ENCODE measurements around the gene KRTAP5-9. TPM values are rescaled to one million over a fixed set of nuclear protein-coding genes. Genes with fewer than 3 reads are reported as not detected.
"Not testable (repeated sequence)": the region's sequence is repeated elsewhere in the genome, so short reads cannot be mapped to it uniquely, and the experiment has no call there.

KRTAP5-9 gene
- total and polyA plus RNA-seq, 2 donors = 0.54 TPM; not detected in 1

- not testable (repeated sequence) for DNase-seq (ENCODE audit: extremely low spot score); H3K4me3 ChIP-seq (ENCODE audit: low read depth, low read length); H3K4me1 ChIP-seq (ENCODE audit: insufficient read depth); H3K27ac ChIP-seq (ENCODE audit: low read depth); H3K36me3 ChIP-seq (ENCODE audit: insufficient read depth)
- 93% methylated on average over 11 of the region's 11 CpGs for WGBS
Observed at GRCh38 chr11:71539971-71540370, 8.2 kb upstream of the KRTAP5-9 start.

DNA sequence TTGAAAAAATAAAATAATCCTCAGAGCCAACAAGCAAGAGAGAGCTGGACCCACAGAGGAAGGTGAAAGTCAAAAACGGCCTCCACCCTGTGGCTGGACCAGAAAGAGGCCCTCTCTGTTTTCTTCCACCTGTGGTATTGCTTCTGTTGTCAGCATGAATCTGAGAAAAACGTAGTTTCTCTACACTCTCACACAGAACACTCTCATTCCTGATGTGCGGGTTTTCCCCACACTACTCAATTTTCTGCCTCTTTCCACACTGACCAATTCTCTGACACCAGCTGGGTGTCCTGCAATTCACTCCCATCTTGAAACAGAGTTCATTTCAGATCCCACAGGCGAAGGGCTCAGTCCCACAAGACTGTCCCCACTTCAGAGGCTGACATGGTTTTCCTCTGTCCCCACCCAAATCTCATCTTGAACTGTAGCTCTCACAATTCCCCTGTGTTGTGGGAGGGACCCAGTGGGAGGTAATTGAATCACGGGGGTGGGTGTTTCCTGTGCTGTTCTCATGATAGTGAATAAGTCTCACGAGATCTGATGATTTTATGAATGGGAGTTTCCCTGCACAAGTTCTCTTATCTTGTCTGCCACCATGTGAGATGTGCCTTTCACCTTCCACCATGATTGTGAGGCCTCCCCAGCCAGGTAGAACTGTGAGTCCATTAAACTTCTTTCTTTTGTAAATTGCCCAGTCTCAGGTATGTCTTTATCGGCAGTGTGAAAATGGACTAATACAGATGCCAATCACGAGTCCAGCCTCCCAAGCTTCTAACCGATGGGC lies 7.5 kb upstream of the KRTAP5-9 start:
- DNase-seq (ENCODE audit: extremely low spot score); H3K4me3 ChIP-seq (ENCODE audit: low read depth, low read length); H3K27ac ChIP-seq (ENCODE audit: low read depth); H3K36me3 ChIP-seq (ENCODE audit: insufficient read depth); H3K4me1 ChIP-seq (ENCODE audit: insufficient read depth): not testable (repeated sequence)
- 86% methylated on average over 9 of the region's 9 CpGs for WGBS

GRCh38 chr11:71542382-71542781 lies 5.8 kb upstream of the KRTAP5-9 start:
- H3K27ac ChIP-seq (ENCODE audit: low read depth) = no peak overlapping the region
- 90% methylated on average over 7 of the region's 7 CpGs for WGBS
- H3K36me3 ChIP-seq (ENCODE audit: insufficient read depth) = no peaks in the 10 kb centered on the region
- H3K4me3 ChIP-seq (ENCODE audit: low read depth, low read length) = no peak overlapping the region
- H3K4me1 ChIP-seq (ENCODE audit: insufficient read depth) = no peaks in the 10 kb centered on the region
- DNase-seq (ENCODE audit: extremely low spot score) = no peak

DNA sequence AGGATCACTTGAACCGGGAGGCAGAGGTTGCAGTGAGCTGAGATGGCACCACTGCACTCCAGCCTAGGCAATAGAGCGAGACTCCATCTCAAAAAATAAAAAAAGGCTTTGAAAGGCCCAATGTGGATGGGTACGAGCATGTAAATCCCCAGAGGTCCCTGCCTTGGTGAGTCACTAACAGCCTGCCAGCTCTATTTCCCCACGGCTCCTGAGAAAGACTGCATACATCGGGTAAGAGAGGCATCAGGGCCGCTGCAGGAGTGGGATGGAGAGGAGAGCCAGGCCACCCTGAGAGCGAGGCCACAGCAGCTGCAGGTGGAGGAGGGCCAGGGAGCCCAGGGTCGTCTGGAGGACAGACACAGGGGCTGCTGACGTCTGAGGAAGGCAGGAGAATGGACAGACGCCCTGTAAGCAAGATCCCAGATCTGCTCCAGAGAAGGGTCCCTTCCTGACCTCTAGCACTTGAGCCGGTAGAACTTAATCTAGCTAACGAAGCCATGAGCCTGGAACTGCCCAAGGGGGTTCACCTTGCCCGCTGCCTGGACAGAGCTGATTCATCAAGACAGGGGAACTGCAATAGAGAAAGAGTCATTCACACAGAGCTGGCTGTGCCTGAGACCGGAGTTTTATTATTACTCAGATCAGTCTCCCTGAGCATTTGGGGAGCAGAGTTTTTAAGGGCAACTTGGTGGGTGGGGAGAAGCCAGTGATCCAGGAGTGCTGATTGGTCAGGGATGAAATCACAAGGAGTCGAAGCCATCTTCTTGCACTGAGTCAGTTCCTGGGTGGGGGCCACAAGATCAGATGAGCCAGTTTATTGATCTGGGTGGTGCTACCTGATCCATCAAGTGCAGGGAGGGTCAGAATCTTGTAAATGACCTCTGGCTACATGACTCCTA lies 5.1 kb upstream of the KRTAP5-9 start:
- no peak overlapping the region for H3K4me3 ChIP-seq (ENCODE audit: low read depth, low read length)
- no peaks in the 10 kb centered on the region for H3K4me1 ChIP-seq (ENCODE audit: insufficient read depth)
- no peaks in the 10 kb centered on the region for H3K36me3 ChIP-seq (ENCODE audit: insufficient read depth)
- WGBS = 69% methylated on average over 15 of the region's 15 CpGs
- no peak overlapping the region for H3K27ac ChIP-seq (ENCODE audit: low read depth)
- DNase-seq (ENCODE audit: extremely low spot score) = no peak

DNA sequence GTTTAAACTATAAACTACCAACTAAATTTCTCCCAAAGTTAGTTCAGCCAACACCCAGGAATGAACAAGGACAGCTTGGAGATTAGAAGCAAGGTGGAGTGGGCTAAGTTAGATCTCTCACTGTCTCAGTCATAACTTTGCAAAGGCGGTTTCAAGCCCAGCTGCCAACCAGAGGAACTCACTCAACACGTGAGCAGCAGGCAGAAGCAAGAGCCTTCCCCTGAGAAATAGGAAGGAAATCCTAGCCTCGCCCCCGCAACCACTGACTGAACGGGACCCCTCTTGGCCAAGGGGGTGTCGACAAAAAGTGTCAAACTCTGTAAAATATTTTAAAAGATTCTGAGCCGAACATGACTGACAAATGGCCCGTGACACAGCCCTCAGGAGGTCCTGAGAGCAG lies 4.4 kb upstream of the KRTAP5-9 start:
- Histone ChIP-seq H3K4me1 (ENCODE audit: insufficient read depth) (no peaks in the 10 kb centered on the region), H3K4me3 (ENCODE audit: low read depth, low read length) (no peak overlapping the region), H3K27ac (ENCODE audit: low read depth) (no peak overlapping the region), H3K36me3 (ENCODE audit: insufficient read depth) (no peaks in the 10 kb centered on the region)
- no peak for DNase-seq (ENCODE audit: extremely low spot score)
- 62% methylated on average over 8 of the region's 8 CpGs for WGBS

- Histone ChIP-seq H3K4me1 (ENCODE audit: insufficient read depth) (no peaks in the 10 kb centered on the region), H3K27ac (ENCODE audit: low read depth) (no peak overlapping the region), H3K4me3 (ENCODE audit: low read depth, low read length) (no peak overlapping the region), H3K36me3 (ENCODE audit: insufficient read depth) (no peaks in the 10 kb centered on the region)
- 86% methylated on average over 6 of the region's 6 CpGs for WGBS
- DNase-seq (ENCODE audit: extremely low spot score) = no peak
Observed at GRCh38 chr11:71544525-71545214, 3.5 kb upstream of the KRTAP5-9 start.

DNA sequence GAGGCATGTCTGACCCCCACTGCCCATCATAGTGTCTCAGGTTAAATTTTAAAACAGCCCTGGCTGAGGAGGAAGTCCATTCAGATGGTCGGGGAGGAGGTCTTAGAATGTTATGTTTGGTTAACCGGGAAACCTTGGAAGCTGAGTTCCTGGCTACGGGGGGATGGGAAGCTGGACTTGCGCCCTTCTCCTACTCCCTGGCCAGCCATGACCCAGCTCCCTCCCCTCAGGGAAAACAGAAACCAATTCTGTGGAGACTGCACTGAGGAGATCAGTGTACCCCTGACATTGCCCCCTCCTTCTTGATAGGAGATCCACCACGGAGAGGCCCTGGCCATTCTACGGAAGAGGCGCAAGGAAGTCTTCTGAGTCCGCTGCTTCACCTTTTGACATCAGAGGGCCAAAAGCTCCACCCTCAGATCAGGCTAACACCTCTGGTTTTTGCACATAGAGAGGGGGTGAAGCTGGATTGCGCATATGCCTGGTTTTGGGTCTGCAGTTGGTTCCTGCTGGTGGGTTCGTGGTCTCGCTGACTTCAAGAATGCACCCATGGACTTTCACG lies 2.7 kb upstream of the KRTAP5-9 start:
- DNase-seq (ENCODE audit: extremely low spot score) = no peak
- no peaks in the 10 kb centered on the region for H3K36me3 ChIP-seq (ENCODE audit: insufficient read depth)
- no peak overlapping the region for H3K27ac ChIP-seq (ENCODE audit: low read depth)
- H3K4me3 ChIP-seq (ENCODE audit: low read depth, low read length) = no peak overlapping the region
- 88% methylated on average over 12 of the region's 12 CpGs for WGBS
- H3K4me1 ChIP-seq (ENCODE audit: insufficient read depth) = no peaks in the 10 kb centered on the region

GRCh38 chr11:71548716-71549151 lies 514 bp downstream of the KRTAP5-9 start:
- WGBS = 48% methylated on average over 5 of the region's 5 CpGs
- Histone ChIP-seq H3K4me1 (ENCODE audit: insufficient read depth) (no peaks in the 10 kb centered on the region), H3K27ac (ENCODE audit: low read depth) (no peak overlapping the region), H3K36me3 (ENCODE audit: insufficient read depth) (no peaks in the 10 kb centered on the region), H3K4me3 (ENCODE audit: low read depth, low read length) (no peak overlapping the region)
- no peak for DNase-seq (ENCODE audit: extremely low spot score)

GRCh38 chr11:71551711-71552110 lies 3.5 kb downstream of the KRTAP5-9 start:
- no peak overlapping the region for H3K4me3 ChIP-seq (ENCODE audit: low read depth, low read length)
- no peak for DNase-seq (ENCODE audit: extremely low spot score)
- H3K4me1 ChIP-seq (ENCODE audit: insufficient read depth) = no peaks in the 10 kb centered on the region
- H3K27ac ChIP-seq (ENCODE audit: low read depth) = no peak overlapping the region
- 95% methylated on average over 1 of the region's 1 CpG for WGBS
- no peaks in the 10 kb centered on the region for H3K36me3 ChIP-seq (ENCODE audit: insufficient read depth)

DNA sequence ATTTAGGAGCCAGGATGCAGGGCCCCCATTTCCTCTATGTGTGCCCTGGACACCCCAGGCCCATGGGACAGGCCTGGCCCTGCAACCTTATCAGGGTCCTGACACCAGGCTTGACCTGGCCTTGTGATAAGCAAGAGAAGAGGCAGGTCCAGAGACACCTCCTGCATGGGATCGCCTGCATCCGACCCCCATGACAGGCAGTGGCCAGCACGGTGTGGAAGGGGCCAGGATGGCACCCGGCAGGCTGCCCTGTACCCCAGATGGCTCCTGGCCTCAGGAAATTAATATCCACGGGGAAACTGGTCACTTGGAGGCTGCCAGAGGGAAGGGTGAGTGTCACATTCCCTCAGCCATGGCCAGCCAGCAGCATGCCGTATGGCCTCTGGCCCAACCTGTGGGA lies 6.8 kb downstream of the KRTAP5-9 start:
- 88% methylated on average over 6 of the region's 6 CpGs for WGBS
- H3K4me1 ChIP-seq (ENCODE audit: insufficient read depth) = no peaks in the 10 kb centered on the region
- no peak overlapping the region for H3K27ac ChIP-seq (ENCODE audit: low read depth)
- no peaks in the 10 kb centered on the region for H3K36me3 ChIP-seq (ENCODE audit: insufficient read depth)
- no peak for DNase-seq (ENCODE audit: extremely low spot score)
- H3K4me3 ChIP-seq (ENCODE audit: low read depth, low read length) = no peak overlapping the region

DNA sequence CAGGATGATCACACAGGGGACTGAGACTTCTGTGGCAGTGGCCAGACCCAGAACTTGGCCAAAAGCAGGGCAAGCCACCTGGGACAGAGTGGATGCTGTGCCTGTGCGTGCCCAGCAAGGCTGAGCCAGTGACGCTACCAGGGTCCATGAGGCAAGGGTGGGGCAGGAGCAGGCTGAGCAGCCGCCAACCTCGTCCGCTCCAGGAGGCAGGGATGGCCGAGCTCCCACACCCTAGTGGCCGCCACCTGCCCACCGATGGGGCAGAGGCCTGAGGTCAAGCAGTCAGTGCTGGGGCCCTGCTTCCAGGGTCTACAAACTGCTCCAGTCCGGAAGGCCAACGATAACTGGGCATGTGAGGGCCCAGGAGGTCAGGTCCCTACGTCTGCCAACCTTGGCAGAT lies 7.3 kb downstream of the KRTAP5-9 start:
- no peak for DNase-seq (ENCODE audit: extremely low spot score)
- Histone ChIP-seq H3K4me3 (ENCODE audit: low read depth, low read length) (no peak overlapping the region), H3K27ac (ENCODE audit: low read depth) (no peak overlapping the region), H3K36me3 (ENCODE audit: insufficient read depth) (no peaks in the 10 kb centered on the region), H3K4me1 (ENCODE audit: insufficient read depth) (no peaks in the 10 kb centered on the region)
- 91% methylated on average over 11 of the region's 11 CpGs for WGBS

- no peaks in the 10 kb centered on the region for H3K36me3 ChIP-seq (ENCODE audit: insufficient read depth)
- no peak overlapping the region for H3K27ac ChIP-seq (ENCODE audit: low read depth)
- H3K4me1 ChIP-seq (ENCODE audit: insufficient read depth) = no peaks in the 10 kb centered on the region
- no peak overlapping the region for H3K4me3 ChIP-seq (ENCODE audit: low read depth, low read length)
- 85% methylated on average over 4 of the region's 4 CpGs for WGBS
- DNase-seq (ENCODE audit: extremely low spot score) = no peak
Observed at GRCh38 chr11:71556018-71556417, 7.8 kb downstream of the KRTAP5-9 start.

- DNase-seq (ENCODE audit: extremely low spot score) = no peak
- no peaks in the 10 kb centered on the region for H3K4me1 ChIP-seq (ENCODE audit: insufficient read depth)
- no peak overlapping the region for H3K27ac ChIP-seq (ENCODE audit: low read depth)
Observed at GRCh38 chr11:71557257-71557656, 9.0 kb downstream of the KRTAP5-9 start.

More at GRCh38 chr11:71557257-71557656, 9.0 kb downstream of the KRTAP5-9 start:
- Histone ChIP-seq H3K36me3 (ENCODE audit: insufficient read depth) (no peaks in the 10 kb centered on the region), H3K4me3 (ENCODE audit: low read depth, low read length) (no peak overlapping the region)

Measured in urinary bladder (tissue), 4 donors.